ENCODE measurements around the gene INSYN2B.

DNA sequence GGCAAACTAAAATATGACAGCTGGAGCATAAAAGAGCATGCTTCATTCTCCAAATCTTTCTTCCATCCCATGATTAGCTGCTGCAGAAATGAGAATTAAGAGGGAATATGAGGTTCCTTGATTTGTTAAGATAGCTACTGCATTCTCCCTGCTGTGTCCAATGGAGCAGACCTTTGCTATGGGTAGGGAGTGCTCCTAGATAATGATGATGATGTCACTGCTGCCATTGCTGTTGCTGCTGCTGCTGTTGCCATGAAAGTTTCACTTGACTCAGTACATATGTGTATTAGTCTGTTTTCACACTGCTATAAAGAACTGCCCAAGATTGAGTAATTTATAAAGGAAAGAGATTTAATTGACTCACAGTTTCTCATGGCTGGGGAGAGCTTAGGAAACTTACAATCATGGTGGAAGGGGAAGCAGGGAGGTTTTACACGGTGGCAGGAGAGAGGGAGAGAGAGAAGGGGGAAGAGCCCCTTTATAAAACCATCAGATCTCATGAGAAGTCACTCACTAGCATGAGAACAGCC is 128.9 kb downstream of the INSYN2B start:
- TF ChIP-seq, protein P1, sequence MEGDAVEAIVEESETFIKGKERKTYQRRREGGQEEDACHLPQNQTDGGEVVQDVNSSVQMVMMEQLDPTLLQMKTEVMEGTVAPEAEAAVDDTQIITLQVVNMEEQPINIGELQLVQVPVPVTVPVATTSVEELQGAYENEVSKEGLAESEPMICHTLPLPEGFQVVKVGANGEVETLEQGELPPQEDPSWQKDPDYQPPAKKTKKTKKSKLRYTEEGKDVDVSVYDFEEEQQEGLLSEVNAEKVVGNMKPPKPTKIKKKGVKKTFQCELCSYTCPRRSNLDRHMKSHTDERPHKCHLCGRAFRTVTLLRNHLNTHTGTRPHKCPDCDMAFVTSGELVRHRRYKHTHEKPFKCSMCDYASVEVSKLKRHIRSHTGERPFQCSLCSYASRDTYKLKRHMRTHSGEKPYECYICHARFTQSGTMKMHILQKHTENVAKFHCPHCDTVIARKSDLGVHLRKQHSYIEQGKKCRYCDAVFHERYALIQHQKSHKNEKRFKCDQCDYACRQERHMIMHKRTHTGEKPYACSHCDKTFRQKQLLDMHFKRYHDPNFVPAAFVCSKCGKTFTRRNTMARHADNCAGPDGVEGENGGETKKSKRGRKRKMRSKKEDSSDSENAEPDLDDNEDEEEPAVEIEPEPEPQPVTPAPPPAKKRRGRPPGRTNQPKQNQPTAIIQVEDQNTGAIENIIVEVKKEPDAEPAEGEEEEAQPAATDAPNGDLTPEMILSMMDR (IDR thresholded peaks at IDR 0.05; ENCODE audit: low read length) = no peak
- TF ChIP-seq EZH2 (IDR thresholded peaks at IDR 0.05; ENCODE audit: borderline replicate concordance, low read length) = no peak

Measured in OCI-LY1 (cell line).